PC-9 (cell line): ENCODE results near the gene PAPOLG. TPM values are rescaled to one million over a fixed set of nuclear protein-coding genes. Genes with fewer than 3 reads are reported as not detected.

Experiments used
- BruUV-seq: library from RNA; stranded (reverse); fragments of 400-500 nt; replicated peaks from 2 replicates; lab custom pipeline; 2021; lab: Mats Ljungman, UMichigan
- CTCF ChIA-PET: fragments of 300-600 bp; sonication (Branson Sonifier 250); formaldehyde crosslinking; loops from one replicate; lab custom pipeline; 2022; ENCODE audit warnings: antibody characterized with exemption; lab: Charles Lee
- POLR2A ChIA-PET: fragments of 300-600 bp; sonication (Branson Sonifier 250); formaldehyde crosslinking; loops from one replicate; lab custom pipeline; 2022; ENCODE audit warnings: antibody characterized with exemption; ENCODE audit not compliant: unreplicated experiment; lab: Charles Lee
- DNase-seq, 2 experiments: peaks; one replicate each; pipeline versions ENCODE4 v3.0.0 to v3.0.0-alpha.2; 2015 to 2022; ENCODE audit warnings: mixed read lengths in 1 of 2
- H2AFZ ChIP-seq: fragments of 200-600 bp; sonication (generic); 2 replicates; pipeline ENCODE4 v1.8.1; 2017; ENCODE audit warnings: antibody characterized with exemption
- H3F3A ChIP-seq: fragments of 200-600 bp; sonication (generic); 2 replicates; pipeline ENCODE4 v1.8.1; 2017; ENCODE audit warnings: antibody characterized with exemption, mild to moderate bottlenecking, low read depth; ENCODE audit not compliant: insufficient read depth
- H3K27ac ChIP-seq: fragments of 200-600 bp; sonication (generic); 2 replicates; pipeline ENCODE4 v1.6.1; 2016; ENCODE audit warnings: mixed run types
- H3K27me3 ChIP-seq: fragments of 200-600 bp; sonication (generic); 2 replicates; pipeline ENCODE4 v1.6.1; 2016; ENCODE audit warnings: low read depth, mixed run types; ENCODE audit not compliant: insufficient read depth
- H3K36me3 ChIP-seq: fragments of 200-600 bp; sonication (generic); 2 replicates; pipeline ENCODE4 v1.6.1; 2016; ENCODE audit warnings: low read depth, mixed run types
- H3K4me1 ChIP-seq: fragments of 200-600 bp; sonication (generic); replicated peaks from 2 replicates; pipeline ENCODE4 v1.6.1; 2016; ENCODE audit warnings: mixed run types; ENCODE audit not compliant: insufficient read depth
- H3K4me2 ChIP-seq: fragments of 200-600 bp; sonication (generic); 2 replicates; pipeline ENCODE4 v1.6.1; 2017; ENCODE audit warnings: mixed run types
- H3K4me3 ChIP-seq: fragments of 200-600 bp; sonication (generic); 2 replicates; pipeline ENCODE4 v1.6.1; 2016; ENCODE audit warnings: mixed run types
- H3K79me2 ChIP-seq: fragments of 200-600 bp; sonication (generic); 2 replicates; pipeline ENCODE4 v1.6.1; 2017; ENCODE audit warnings: low read depth, mixed run types
- H3K9me2 ChIP-seq: fragments of 200-600 bp; sonication (generic); 2 replicates; pipeline ENCODE4 v1.8.1; 2017; ENCODE audit warnings: mild to moderate bottlenecking; ENCODE audit not compliant: insufficient read depth
- H3K9me3 ChIP-seq: fragments of 200-600 bp; sonication (generic); 2 replicates; pipeline ENCODE4 v1.8.1; 2016; ENCODE audit warnings: low read depth; ENCODE audit not compliant: insufficient read depth
- H4K20me1 ChIP-seq: fragments of 200-600 bp; sonication (generic); 2 replicates; pipeline ENCODE4 v1.8.1; 2017; ENCODE audit not compliant: insufficient read depth
- EZH2 ChIP-seq: fragments of 200-600 bp; sonication (generic); IDR thresholded peaks from 2 replicates; pipeline ENCODE4 v1.8.0; 2017; ENCODE audit warnings: antibody characterized with exemption, low read depth
- intact Hi-C: fragments of 100-400 bp; cut with micrococcal nuclease; formaldehyde crosslinking; loops from one replicate; pipeline ENCODE4 v1.10.0; 2022; ENCODE audit not compliant: unreplicated experiment
- total RNA-seq: library from RNA; stranded (reverse); gene quantifications from 2 replicates; pipeline ENCODE4 v1.2.3, GENCODE V29; 2021
- TF ChIP-seq, protein P1 (sequence below): fragments of 200-600 bp; sonication (generic); conservative IDR thresholded peaks from 2 replicates; pipeline ENCODE4 v1.6.1; 2017; ENCODE audit warnings: mixed run types, antibody characterized with exemption, mild to moderate bottlenecking, moderate library complexity

PAPOLG gene
- total RNA-seq, 1 experiment from 2014 or later: 13.7 TPM

DNA sequence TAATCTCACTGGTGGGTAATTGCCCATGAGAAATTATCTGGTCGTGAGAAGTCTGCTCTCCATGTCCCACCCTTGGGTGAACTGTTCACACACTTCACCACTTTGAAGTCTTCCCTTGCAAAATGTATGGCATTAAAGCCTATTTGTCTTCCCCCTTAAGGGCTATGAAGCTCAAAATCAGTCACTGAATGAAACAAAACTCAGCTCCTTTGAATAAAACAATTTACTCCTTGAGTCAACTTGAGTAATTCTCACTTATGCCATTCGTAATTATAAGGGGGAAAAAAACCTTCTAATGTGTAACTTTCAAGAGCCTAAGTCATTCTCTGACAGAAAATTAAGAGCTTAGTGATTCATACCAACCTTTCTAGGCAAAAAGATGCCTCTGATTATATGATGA is 76.6 kb downstream of the PAPOLG start:
- H3K79me2 ChIP-seq: no peaks in the 10 kb centered on the region
- intact Hi-C loops: no loop called here
- peaks cover 13% of the 10 kb centered on the region; the same call in 1 of the 2 replicates for H3K27me3 ChIP-seq
- no peaks in the 10 kb centered on the region for H4K20me1 ChIP-seq
- no peaks in the 10 kb centered on the region for H3F3A ChIP-seq
- no peak overlapping the region for H3K4me3 ChIP-seq
- no peaks in the 10 kb centered on the region for H3K36me3 ChIP-seq
- H3K27ac ChIP-seq: no peak overlapping the region
- no peak for DNase-seq
- no peak overlapping the region for H3K4me2 ChIP-seq
- H3K9me3 ChIP-seq: no peaks in the 10 kb centered on the region
- H2AFZ ChIP-seq: no peak overlapping the region
- POLR2A ChIA-PET: no interaction called here
- BruUV-seq: no TSS peak
- H3K9me2 ChIP-seq: no peaks in the 10 kb centered on the region
- CTCF ChIA-PET: no interaction called here
- H3K4me1 ChIP-seq: no peaks in the 10 kb centered on the region
- TF ChIP-seq, protein P1, sequence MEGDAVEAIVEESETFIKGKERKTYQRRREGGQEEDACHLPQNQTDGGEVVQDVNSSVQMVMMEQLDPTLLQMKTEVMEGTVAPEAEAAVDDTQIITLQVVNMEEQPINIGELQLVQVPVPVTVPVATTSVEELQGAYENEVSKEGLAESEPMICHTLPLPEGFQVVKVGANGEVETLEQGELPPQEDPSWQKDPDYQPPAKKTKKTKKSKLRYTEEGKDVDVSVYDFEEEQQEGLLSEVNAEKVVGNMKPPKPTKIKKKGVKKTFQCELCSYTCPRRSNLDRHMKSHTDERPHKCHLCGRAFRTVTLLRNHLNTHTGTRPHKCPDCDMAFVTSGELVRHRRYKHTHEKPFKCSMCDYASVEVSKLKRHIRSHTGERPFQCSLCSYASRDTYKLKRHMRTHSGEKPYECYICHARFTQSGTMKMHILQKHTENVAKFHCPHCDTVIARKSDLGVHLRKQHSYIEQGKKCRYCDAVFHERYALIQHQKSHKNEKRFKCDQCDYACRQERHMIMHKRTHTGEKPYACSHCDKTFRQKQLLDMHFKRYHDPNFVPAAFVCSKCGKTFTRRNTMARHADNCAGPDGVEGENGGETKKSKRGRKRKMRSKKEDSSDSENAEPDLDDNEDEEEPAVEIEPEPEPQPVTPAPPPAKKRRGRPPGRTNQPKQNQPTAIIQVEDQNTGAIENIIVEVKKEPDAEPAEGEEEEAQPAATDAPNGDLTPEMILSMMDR: no peak
- no peak for TF ChIP-seq EZH2

DNA sequence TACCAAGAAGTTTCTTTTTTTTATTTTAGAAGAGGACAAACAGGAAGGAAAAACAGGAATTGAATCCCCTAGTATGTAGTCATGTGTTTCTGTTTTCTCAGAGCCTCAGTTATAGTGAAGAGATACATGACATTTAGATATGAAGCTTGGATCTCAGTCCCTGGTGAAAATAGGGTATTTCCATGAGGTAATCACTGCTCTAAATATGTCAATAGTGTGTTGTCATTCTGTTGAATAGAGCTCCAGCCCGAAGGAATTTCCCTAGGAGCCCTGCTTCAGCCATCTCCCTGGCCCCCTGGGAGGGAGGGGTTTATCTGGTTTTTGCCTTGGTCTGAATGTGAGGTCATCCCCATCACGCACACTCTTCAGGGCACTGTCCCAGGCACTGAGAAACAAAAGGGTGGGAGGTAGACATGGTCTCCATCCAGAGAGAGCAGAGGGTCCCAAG is 78.2 kb downstream of the PAPOLG start:
- H3K9me2 ChIP-seq: no peaks in the 10 kb centered on the region
- intact Hi-C loops: no loop called here
- CTCF ChIA-PET: no interaction called here
- no peak overlapping the region for H2AFZ ChIP-seq
- no peaks in the 10 kb centered on the region for H4K20me1 ChIP-seq
- H3K27me3 ChIP-seq: peaks cover 13% of the 10 kb centered on the region; the same call in 1 of the 2 replicates
- no peak for DNase-seq
- no peaks in the 10 kb centered on the region for H3F3A ChIP-seq
- TF ChIP-seq EZH2: no peak
- H3K36me3 ChIP-seq: no peaks in the 10 kb centered on the region
- POLR2A ChIA-PET: no interaction called here
- H3K4me2 ChIP-seq: no peak overlapping the region
- H3K9me3 ChIP-seq: no peaks in the 10 kb centered on the region
- no TSS peak for BruUV-seq
- H3K4me3 ChIP-seq: no peak overlapping the region
- no peaks in the 10 kb centered on the region for H3K4me1 ChIP-seq
- H3K27ac ChIP-seq: no peak overlapping the region
- H3K79me2 ChIP-seq: no peaks in the 10 kb centered on the region

DNA sequence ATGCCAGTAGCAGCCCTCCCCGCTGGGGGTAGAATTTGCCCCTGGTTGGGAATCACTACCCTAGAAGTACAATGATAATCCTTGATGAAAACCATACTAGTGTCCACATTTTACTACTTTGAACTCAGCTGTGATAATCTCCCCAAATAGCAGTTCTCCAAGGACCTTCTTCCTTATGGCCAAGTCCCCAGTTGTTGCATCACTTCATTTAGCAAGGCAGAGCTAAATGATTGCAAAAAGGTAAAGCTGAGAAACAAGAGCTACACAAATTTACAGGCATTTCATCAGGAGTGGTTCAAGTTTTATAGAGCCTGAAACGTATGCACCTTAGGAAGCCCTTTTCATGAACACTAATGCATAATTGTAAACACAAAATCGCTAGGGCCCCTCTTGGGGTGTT is 80.4 kb downstream of the PAPOLG start:
- peaks cover 13% of the 10 kb centered on the region; the same call in 1 of the 2 replicates for H3K27me3 ChIP-seq
- H3K27ac ChIP-seq: no peak overlapping the region
- H3K4me2 ChIP-seq: no peak overlapping the region
- DNase-seq: no peak
- no peaks in the 10 kb centered on the region for H3K9me2 ChIP-seq
- intact Hi-C loops: no loop called here
- no peaks in the 10 kb centered on the region for H4K20me1 ChIP-seq
- TF ChIP-seq, protein P1: no peak
- no peak for TF ChIP-seq EZH2
- no peaks in the 10 kb centered on the region for H3F3A ChIP-seq
- ChIA-PET POLR2A (no interaction called here), CTCF (no interaction called here)
- H3K79me2 ChIP-seq: no peaks in the 10 kb centered on the region
- no peaks in the 10 kb centered on the region for H3K4me1 ChIP-seq
- H3K36me3 ChIP-seq: no peaks in the 10 kb centered on the region
- H3K4me3 ChIP-seq: no peak overlapping the region
- H3K9me3 ChIP-seq: no peaks in the 10 kb centered on the region
- BruUV-seq: no TSS peak
- no peak overlapping the region for H2AFZ ChIP-seq

DNA sequence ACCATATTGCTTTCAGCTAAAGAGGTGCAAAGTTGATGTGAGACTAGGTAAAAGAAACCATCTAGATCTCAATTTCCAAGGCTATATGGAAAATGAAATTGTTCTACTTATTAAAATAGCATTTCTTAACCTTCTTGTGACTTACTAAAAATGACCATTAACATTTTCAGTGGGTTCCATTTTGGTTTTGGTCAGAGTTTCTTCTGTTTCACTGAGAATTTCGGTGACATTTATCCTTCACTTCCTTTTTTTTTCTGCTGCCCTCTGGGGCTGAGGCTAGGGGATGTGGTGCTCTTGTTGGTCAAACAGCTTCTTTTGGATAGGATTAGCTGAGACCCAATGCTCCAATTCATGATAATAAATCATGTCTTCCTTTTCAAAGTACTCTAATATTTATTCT is 81.1 kb downstream of the PAPOLG start:
- BruUV-seq: no TSS peak
- Histone ChIP-seq H3K4me2 (no peak overlapping the region), H3K79me2 (no peaks in the 10 kb centered on the region), H3K9me2 (no peaks in the 10 kb centered on the region), H3K4me3 (no peak overlapping the region), H4K20me1 (no peaks in the 10 kb centered on the region), H3K4me1 (no peaks in the 10 kb centered on the region), H3K36me3 (no peaks in the 10 kb centered on the region), H3F3A (no peaks in the 10 kb centered on the region), H3K27ac (no peak overlapping the region), H2AFZ (no peak overlapping the region), H3K9me3 (no peaks in the 10 kb centered on the region), H3K27me3 (peaks cover 13% of the 10 kb centered on the region; the same call in 1 of the 2 replicates)
- TF ChIP-seq EZH2: no peak
- TF ChIP-seq, protein P1: no peak
- POLR2A ChIA-PET: no interaction called here
- DNase-seq: no peak
- CTCF ChIA-PET: no interaction called here
- intact Hi-C loops: no loop called here
